Measurements from ENCODE around the gene SYTL5.

The SYTL5 gene

DNA sequence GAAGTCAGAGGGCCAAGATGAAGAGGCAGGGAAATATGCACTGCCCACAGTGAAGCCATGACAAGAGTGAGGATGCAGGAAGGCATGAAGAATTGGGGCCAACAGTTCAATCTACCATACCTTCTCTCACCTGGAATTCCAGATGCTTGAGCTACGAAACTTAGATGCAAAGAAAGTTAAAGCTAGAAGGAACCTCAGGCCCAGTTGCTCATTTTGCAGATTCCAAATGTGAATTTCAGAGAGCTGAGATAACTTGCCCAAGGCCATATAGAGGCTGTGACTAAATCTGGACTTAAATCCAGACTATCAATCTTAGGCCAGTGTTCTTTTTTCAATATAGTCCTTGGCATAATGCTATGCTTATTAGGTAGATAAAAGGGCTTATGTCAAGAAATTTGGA lies 121.6 kb downstream of the SYTL5 start:
- no peak for DNase-seq
- H3K27ac Mint-ChIP-seq, result no peak overlapping the region
- H3K4me1 Mint-ChIP-seq, result no peaks in the 10 kb centered on the region
- H3K4me3 Mint-ChIP-seq, result no peak overlapping the region
- TF ChIP-seq, protein P1, sequence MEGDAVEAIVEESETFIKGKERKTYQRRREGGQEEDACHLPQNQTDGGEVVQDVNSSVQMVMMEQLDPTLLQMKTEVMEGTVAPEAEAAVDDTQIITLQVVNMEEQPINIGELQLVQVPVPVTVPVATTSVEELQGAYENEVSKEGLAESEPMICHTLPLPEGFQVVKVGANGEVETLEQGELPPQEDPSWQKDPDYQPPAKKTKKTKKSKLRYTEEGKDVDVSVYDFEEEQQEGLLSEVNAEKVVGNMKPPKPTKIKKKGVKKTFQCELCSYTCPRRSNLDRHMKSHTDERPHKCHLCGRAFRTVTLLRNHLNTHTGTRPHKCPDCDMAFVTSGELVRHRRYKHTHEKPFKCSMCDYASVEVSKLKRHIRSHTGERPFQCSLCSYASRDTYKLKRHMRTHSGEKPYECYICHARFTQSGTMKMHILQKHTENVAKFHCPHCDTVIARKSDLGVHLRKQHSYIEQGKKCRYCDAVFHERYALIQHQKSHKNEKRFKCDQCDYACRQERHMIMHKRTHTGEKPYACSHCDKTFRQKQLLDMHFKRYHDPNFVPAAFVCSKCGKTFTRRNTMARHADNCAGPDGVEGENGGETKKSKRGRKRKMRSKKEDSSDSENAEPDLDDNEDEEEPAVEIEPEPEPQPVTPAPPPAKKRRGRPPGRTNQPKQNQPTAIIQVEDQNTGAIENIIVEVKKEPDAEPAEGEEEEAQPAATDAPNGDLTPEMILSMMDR (IDR thresholded peaks at IDR 0.05), result no peak
- H3K9me3 Mint-ChIP-seq, result peaks cover 11% of the 10 kb centered on the region
- H3K27me3 Mint-ChIP-seq (ENCODE audit: low read depth, poor library complexity), result peaks cover 3% of the 10 kb centered on the region
- no peaks in the 10 kb centered on the region for H3K36me3 Mint-ChIP-seq (ENCODE audit: low read depth)

DNA sequence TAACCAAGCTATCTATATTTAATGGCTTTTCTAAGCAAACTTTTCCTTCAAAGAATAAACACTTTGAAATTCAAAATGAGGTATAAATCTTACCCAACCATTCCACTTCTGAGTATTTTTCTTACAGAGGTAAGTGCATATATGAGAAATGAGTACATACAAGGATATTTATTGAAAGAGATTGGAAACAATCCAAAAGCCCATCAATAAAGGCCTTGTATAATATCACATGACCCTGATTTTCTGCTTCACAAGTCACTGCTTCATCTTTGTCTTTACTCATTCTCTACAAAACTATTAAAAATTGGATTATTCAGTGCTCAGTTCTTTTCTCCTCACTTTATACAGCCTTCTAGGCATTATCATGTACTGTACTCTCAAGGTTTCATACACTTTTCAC lies 123.0 kb downstream of the SYTL5 start:
- no peaks in the 10 kb centered on the region for H3K4me1 Mint-ChIP-seq
- TF ChIP-seq, protein P1 (IDR thresholded peaks at IDR 0.05), result no peak
- H3K27ac Mint-ChIP-seq, result no peak overlapping the region
- no peaks in the 10 kb centered on the region for H3K36me3 Mint-ChIP-seq (ENCODE audit: low read depth)
- DNase-seq, result no peak
- peaks cover 11% of the 10 kb centered on the region for H3K9me3 Mint-ChIP-seq
- H3K4me3 Mint-ChIP-seq, result no peak overlapping the region
- peaks cover 3% of the 10 kb centered on the region for H3K27me3 Mint-ChIP-seq (ENCODE audit: low read depth, poor library complexity)

DNA sequence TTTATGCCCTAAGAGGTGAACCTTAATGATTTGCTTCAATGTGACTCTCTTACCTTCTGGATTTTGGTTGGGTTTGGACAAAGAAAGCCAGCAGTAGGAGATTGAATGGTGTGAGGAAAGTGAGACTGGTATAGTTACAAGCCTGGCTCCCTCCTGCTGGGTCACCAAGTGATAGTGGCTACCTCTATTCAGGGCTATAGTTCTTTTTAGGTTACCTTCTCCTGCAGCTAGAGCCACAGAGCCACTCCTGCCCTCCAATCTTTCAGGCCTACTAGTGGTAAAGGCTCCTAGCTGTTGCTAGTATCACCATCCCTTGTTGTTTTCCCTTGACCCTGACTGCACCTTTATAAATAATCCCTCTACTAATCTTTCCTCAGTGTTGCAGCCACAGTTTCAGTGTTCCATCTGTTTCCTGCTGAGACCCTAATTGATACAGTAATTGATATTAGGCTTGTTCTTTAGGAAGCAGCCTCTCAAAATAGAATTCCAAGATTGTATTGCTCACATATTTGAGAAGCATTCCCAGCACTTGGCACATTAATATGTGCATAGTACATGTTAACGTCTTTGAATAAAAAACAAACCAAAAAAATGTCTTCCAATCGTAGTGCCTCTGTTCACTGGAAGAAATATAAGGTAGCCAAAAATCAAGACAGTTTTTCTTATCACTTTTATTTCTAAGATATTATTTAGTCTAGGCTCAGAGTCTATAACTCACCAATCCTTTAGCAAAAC lies 132.0 kb downstream of the SYTL5 start:
- Mint-ChIP-seq H3K4me1 (no peaks in the 10 kb centered on the region), H3K27ac (no peak overlapping the region), H3K27me3 (ENCODE audit: low read depth, poor library complexity) (no peaks in the 10 kb centered on the region), H3K9me3 (peaks cover 12% of the 10 kb centered on the region), H3K36me3 (ENCODE audit: low read depth) (no peaks in the 10 kb centered on the region), H3K4me3 (no peak overlapping the region)
- no peak for DNase-seq
- TF ChIP-seq, protein P1 (IDR thresholded peaks at IDR 0.05), result no peak

DNA sequence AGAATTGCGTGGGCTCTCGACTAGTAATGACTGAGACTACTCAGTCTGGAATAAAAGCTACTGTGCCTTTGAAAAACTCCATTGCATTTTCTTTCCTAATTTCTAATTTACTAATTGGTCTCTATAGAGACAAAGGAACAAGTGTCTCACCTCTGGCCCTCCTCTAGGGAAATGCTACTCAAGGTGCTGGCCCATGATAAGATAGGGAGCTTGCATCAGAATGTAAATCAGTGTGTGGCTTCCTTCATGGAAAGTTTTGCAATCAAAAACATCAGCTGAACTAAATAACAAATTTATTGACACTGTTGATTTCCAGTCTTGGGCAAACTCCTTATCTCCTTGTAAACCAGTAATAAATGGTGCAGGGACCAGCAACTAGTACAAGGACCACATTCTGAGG lies 132.5 kb downstream of the SYTL5 start:
- no peak overlapping the region for H3K4me3 Mint-ChIP-seq
- TF ChIP-seq, protein P1 (IDR thresholded peaks at IDR 0.05), result no peak
- no peaks in the 10 kb centered on the region for H3K4me1 Mint-ChIP-seq
- no peak for DNase-seq
- no peaks in the 10 kb centered on the region for H3K36me3 Mint-ChIP-seq (ENCODE audit: low read depth)
- H3K27ac Mint-ChIP-seq, result no peak overlapping the region
- peaks cover 16% of the 10 kb centered on the region for H3K9me3 Mint-ChIP-seq
- H3K27me3 Mint-ChIP-seq (ENCODE audit: low read depth, poor library complexity), result no peaks in the 10 kb centered on the region

DNA sequence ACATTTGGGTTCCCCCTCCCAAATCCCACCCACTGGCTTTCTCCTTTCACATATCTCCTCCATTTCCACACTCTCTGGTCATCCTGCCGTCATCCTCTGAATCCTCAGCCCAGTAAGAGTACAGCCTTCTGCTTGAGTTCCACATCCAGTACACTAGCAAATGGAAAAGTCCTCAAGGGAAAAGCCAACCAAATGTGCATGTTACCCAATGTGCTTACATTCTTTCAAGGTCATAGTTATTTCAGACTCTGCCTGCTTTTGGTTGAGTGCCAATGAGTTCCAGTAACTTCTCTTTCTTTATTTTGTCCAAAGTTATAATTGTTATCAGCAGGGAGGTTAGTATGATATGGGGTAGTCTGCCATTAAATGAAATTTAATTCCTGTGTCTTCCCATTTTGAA lies 136.3 kb downstream of the SYTL5 start:
- Mint-ChIP-seq H3K9me3 (peaks cover 22% of the 10 kb centered on the region), H3K36me3 (ENCODE audit: low read depth) (no peaks in the 10 kb centered on the region), H3K27ac (no peak overlapping the region), H3K4me1 (no peaks in the 10 kb centered on the region), H3K27me3 (ENCODE audit: low read depth, poor library complexity) (peaks cover 2% of the 10 kb centered on the region), H3K4me3 (no peak overlapping the region)
- TF ChIP-seq, protein P1 (IDR thresholded peaks at IDR 0.05), result no peak
- no peak for DNase-seq

DNA sequence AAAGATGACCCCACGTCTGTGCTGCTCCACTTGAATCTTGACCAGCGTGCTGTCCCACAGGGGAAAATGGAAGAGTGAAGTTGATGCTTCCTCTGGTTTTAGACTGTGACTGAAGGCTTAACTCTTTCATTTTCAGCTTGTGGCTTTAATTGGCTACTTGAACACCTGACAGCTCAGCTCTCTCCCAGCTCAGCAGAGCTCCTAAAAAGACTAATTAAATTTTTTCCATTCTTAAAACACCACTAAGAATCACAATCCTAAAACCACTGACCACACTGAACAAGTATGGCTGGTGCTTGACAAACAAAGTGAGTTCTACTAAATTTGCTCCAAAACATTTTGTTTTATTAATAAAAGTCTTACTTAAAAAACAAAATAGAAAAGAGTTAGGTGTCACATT lies 142.7 kb downstream of the SYTL5 start:
- Mint-ChIP-seq H3K27me3 (ENCODE audit: low read depth, poor library complexity) (peaks cover 2% of the 10 kb centered on the region), H3K4me1 (no peaks in the 10 kb centered on the region), H3K4me3 (no peak overlapping the region), H3K36me3 (ENCODE audit: low read depth) (no peaks in the 10 kb centered on the region), H3K27ac (no peak overlapping the region), H3K9me3 (peaks cover 15% of the 10 kb centered on the region)
- DNase-seq, result no peak
- TF ChIP-seq, protein P1 (IDR thresholded peaks at IDR 0.05), result no peak
